GM18858 (cell line): ENCODE measurements around the gene NALCN.
A peak's percentile ranks its signal among the peaks of the same experiment; 100 is the strongest.

Experiments
- ATAC-seq: cut with Tn5 transposase; IDR thresholded peaks from one replicate; pipeline ENCODE4 v1.9.1; 2021; ENCODE audit not compliant: unreplicated experiment

Gene NALCN

GRCh38 chr13:101211261-101211660, 205.0 kb downstream of the NALCN start:
- no peak for ATAC-seq

GRCh38 chr13:101210774-101211173, 205.5 kb downstream of the NALCN start:
- ATAC-seq: no peak

GRCh38 chr13:101209206-101209893, 207.0 kb downstream of the NALCN start:
- no peak for ATAC-seq

GRCh38 chr13:101205408-101205807, 210.9 kb downstream of the NALCN start:
- ATAC-seq: no peak

GRCh38 chr13:101204270-101205020, 211.9 kb downstream of the NALCN start:
- ATAC-seq: no peak

- no peak for ATAC-seq
These were observed 213.7 kb downstream of the NALCN start for GRCh38 chr13:101202590-101202989.

- no peak for ATAC-seq
These were observed 225.3 kb downstream of the NALCN start for GRCh38 chr13:101190976-101191375.

GRCh38 chr13:101190337-101190736, 226.0 kb downstream of the NALCN start:
- no peak for ATAC-seq

- no peak for ATAC-seq
These were observed 230.7 kb downstream of the NALCN start for GRCh38 chr13:101185606-101186005.

- no peak for ATAC-seq
These were observed 235.1 kb downstream of the NALCN start for GRCh38 chr13:101181076-101181685.

GRCh38 chr13:101179021-101179420, 237.3 kb downstream of the NALCN start:
- ATAC-seq: no peak

GRCh38 chr13:101178406-101178805, 237.9 kb downstream of the NALCN start:
- ATAC-seq: no peak

GRCh38 chr13:101170306-101170705, 246.0 kb downstream of the NALCN start:
- ATAC-seq: no peak

GRCh38 chr13:101157261-101157660, 259.0 kb downstream of the NALCN start:
- ATAC-seq: no peak

- ATAC-seq: peak; percentile 39
These were observed 260.4 kb downstream of the NALCN start for GRCh38 chr13:101155920-101156319.

GRCh38 chr13:101152184-101152583, 264.1 kb downstream of the NALCN start:
- no peak for ATAC-seq

GRCh38 chr13:101150998-101151397, 265.3 kb downstream of the NALCN start:
- no peak for ATAC-seq

- ATAC-seq: no peak
These were observed 266.4 kb downstream of the NALCN start for GRCh38 chr13:101149735-101150384.

GRCh38 chr13:101146101-101146898, 270.0 kb downstream of the NALCN start:
- no peak for ATAC-seq

GRCh38 chr13:101144808-101145419, 271.4 kb downstream of the NALCN start:
- peak; percentile 84 for ATAC-seq
